ENCODE results near the gene NRL.
"Not testable (repeated sequence)": the region's sequence is repeated elsewhere in the genome, so short reads cannot be mapped to it uniquely, and the experiment has no call there.

NRL gene

GRCh38 chr14:24038686-24039085 lies 76.1 kb downstream of the NRL start:
- no peaks in the 10 kb centered on the region for H3K79me1 ChIP-seq (ENCODE audit: low read depth, low read length)
- H2AK5ac ChIP-seq (ENCODE audit: low read depth, low read length) = no peak overlapping the region
- H2BK5ac ChIP-seq (ENCODE audit: low read length) = no peak overlapping the region
- no peak for DNase-seq (ENCODE audit: low spot score)
- no peak overlapping the region for H3K14ac ChIP-seq (ENCODE audit: low read length)
- no peak overlapping the region for H2BK120ac ChIP-seq (ENCODE audit: low read depth, low read length)
- H3K18ac ChIP-seq (ENCODE audit: low read length) = no peak overlapping the region
- H3K4ac ChIP-seq (ENCODE audit: low read length) = no peak overlapping the region
- H2AFZ ChIP-seq (ENCODE audit: low read length) = no peak overlapping the region
- no peaks in the 10 kb centered on the region for H3K9me3 ChIP-seq (replicated peaks in 1 of 2; ENCODE audit: control insufficient read depth in 2 of 2, insufficient read depth in 1 of 2, low read depth in 1 of 2, low read length in 2 of 2)
- H3K23ac ChIP-seq (ENCODE audit: low read depth, low read length, poor library complexity) = no peak overlapping the region
- H4K8ac ChIP-seq (ENCODE audit: low read depth, low read length) = no peak overlapping the region
- no peak overlapping the region for H3K4me2 ChIP-seq (ENCODE audit: insufficient read depth, low read length, poor library complexity, severe bottlenecking)
- no peak overlapping the region for H2BK15ac ChIP-seq (ENCODE audit: low read length)
- no CpG with 5 or more reads among the region's 2 CpGs for WGBS, 2 donors (ENCODE audit: extremely low coverage in 2 of 2, insufficient read length in 2 of 2, insufficient replicate concordance in 1 of 2)
- no peak overlapping the region for H3K27ac ChIP-seq (replicated peaks; ENCODE audit: low read length)
- no peak overlapping the region for H3K4me3 ChIP-seq (ENCODE audit: low read length in 2 of 2)
- no peak overlapping the region for H4K91ac ChIP-seq (ENCODE audit: low read depth, low read length, poor library complexity)
- H2BK12ac ChIP-seq (ENCODE audit: low read length) = no peak overlapping the region
- no peaks in the 10 kb centered on the region for H3K4me1 ChIP-seq (ENCODE audit: control insufficient read depth in 2 of 2, insufficient read depth in 1 of 2, low read depth in 1 of 2, low read length in 2 of 2)
- peaks cover 0 to 12% (median 0%) of the 10 kb centered on the region in 3 experiments for H3K27me3 ChIP-seq (ENCODE audit: control insufficient read depth in 3 of 3, insufficient read depth in 3 of 3, low read depth in 1 of 3, low read length in 3 of 3)
- no peaks in the 10 kb centered on the region for H3K36me3 ChIP-seq (replicated peaks in 1 of 2; ENCODE audit: control insufficient read depth in 2 of 2, insufficient read depth in 2 of 2, low read length in 2 of 2)
- H3K9ac ChIP-seq (ENCODE audit: low read depth, low read length, poor library complexity) = no peak overlapping the region

- Histone ChIP-seq H2BK5ac (ENCODE audit: low read length) (no peak overlapping the region), H3K9me3 (replicated peaks in 1 of 2; ENCODE audit: control insufficient read depth in 2 of 2, insufficient read depth in 1 of 2, low read depth in 1 of 2, low read length in 2 of 2) (no peaks in the 10 kb centered on the region), H2BK12ac (ENCODE audit: low read length) (no peak overlapping the region), H3K27me3 (ENCODE audit: control insufficient read depth in 3 of 3, insufficient read depth in 3 of 3, low read depth in 1 of 3, low read length in 3 of 3) (peaks cover 0 to 12% (median 0%) of the 10 kb centered on the region in 3 experiments), H3K4me2 (ENCODE audit: insufficient read depth, low read length, poor library complexity, severe bottlenecking) (no peak overlapping the region), H3K79me1 (ENCODE audit: low read depth, low read length) (no peaks in the 10 kb centered on the region), H3K18ac (ENCODE audit: low read length) (no peak overlapping the region), H3K14ac (ENCODE audit: low read length) (no peak overlapping the region), H2AK5ac (ENCODE audit: low read depth, low read length) (peak overlapping the region; percentile 58), H3K4ac (ENCODE audit: low read length) (no peak overlapping the region), H3K4me3 (ENCODE audit: low read length in 2 of 2) (no peak overlapping the region), H2BK120ac (ENCODE audit: low read depth, low read length) (no peak overlapping the region), H3K36me3 (replicated peaks in 1 of 2; ENCODE audit: control insufficient read depth in 2 of 2, insufficient read depth in 2 of 2, low read length in 2 of 2) (no peaks in the 10 kb centered on the region), H3K9ac (ENCODE audit: low read depth, low read length, poor library complexity) (peak overlapping the region; percentile 67), H3K27ac (replicated peaks; ENCODE audit: low read length) (no peak overlapping the region), H3K4me1 (ENCODE audit: control insufficient read depth in 2 of 2, insufficient read depth in 1 of 2, low read depth in 1 of 2, low read length in 2 of 2) (no peaks in the 10 kb centered on the region), H2BK15ac (ENCODE audit: low read length) (no peak overlapping the region), H2AFZ (ENCODE audit: low read length) (no peak overlapping the region), H4K91ac (ENCODE audit: low read depth, low read length, poor library complexity) (no peak overlapping the region), H3K23ac (ENCODE audit: low read depth, low read length, poor library complexity) (peak overlapping the region; percentile 86), H4K8ac (ENCODE audit: low read depth, low read length) (peak overlapping the region; percentile 76)
- whole genome bisulfite sequencing, 2 donors (ENCODE audit: extremely low coverage in 2 of 2, insufficient read length in 2 of 2, insufficient replicate concordance in 1 of 2) = no CpG with 5 or more reads among the region's 14 CpGs
- no peak for DNase-seq (ENCODE audit: low spot score)
Observed at GRCh38 chr14:24037658-24038037, 77.1 kb downstream of the NRL start.

- not testable (repeated sequence) for H3K79me1 ChIP-seq (ENCODE audit: low read depth, low read length); H3K18ac ChIP-seq (ENCODE audit: low read length); H3K4me2 ChIP-seq (ENCODE audit: insufficient read depth, low read length, poor library complexity, severe bottlenecking); H2BK5ac ChIP-seq (ENCODE audit: low read length); H3K27ac ChIP-seq (replicated peaks; ENCODE audit: low read length); H3K23ac ChIP-seq (ENCODE audit: low read depth, low read length, poor library complexity); H2BK12ac ChIP-seq (ENCODE audit: low read length); H3K14ac ChIP-seq (ENCODE audit: low read length); H4K91ac ChIP-seq (ENCODE audit: low read depth, low read length, poor library complexity); H3K4me1 ChIP-seq (ENCODE audit: control insufficient read depth in 2 of 2, insufficient read depth in 1 of 2, low read depth in 1 of 2, low read length in 2 of 2); H2BK15ac ChIP-seq (ENCODE audit: low read length); H3K9ac ChIP-seq (ENCODE audit: low read depth, low read length, poor library complexity); H2AK5ac ChIP-seq (ENCODE audit: low read depth, low read length); H4K8ac ChIP-seq (ENCODE audit: low read depth, low read length); DNase-seq (ENCODE audit: low spot score); H3K36me3 ChIP-seq (replicated peaks in 1 of 2; ENCODE audit: control insufficient read depth in 2 of 2, insufficient read depth in 2 of 2, low read length in 2 of 2); H3K9me3 ChIP-seq (replicated peaks in 1 of 2; ENCODE audit: control insufficient read depth in 2 of 2, insufficient read depth in 1 of 2, low read depth in 1 of 2, low read length in 2 of 2); H3K4ac ChIP-seq (ENCODE audit: low read length); H2BK120ac ChIP-seq (ENCODE audit: low read depth, low read length)
- peaks cover 0 to 12% (median 0%) of the 10 kb centered on the region in 3 experiments for H3K27me3 ChIP-seq (ENCODE audit: control insufficient read depth in 3 of 3, insufficient read depth in 3 of 3, low read depth in 1 of 3, low read length in 3 of 3)
- WGBS, 2 donors (ENCODE audit: extremely low coverage in 2 of 2, insufficient read length in 2 of 2, insufficient replicate concordance in 1 of 2) = no CpG with 5 or more reads among the region's 10 CpGs
- peak overlapping the region in 1 of 2 donors; percentile 63 for H3K4me3 ChIP-seq (ENCODE audit: low read length in 2 of 2)
- H2AFZ ChIP-seq (ENCODE audit: low read length) = peak overlapping the region; percentile 96
Observed at GRCh38 chr14:24036963-24037657, 77.6 kb downstream of the NRL start.

- Histone ChIP-seq H3K27me3 (ENCODE audit: control insufficient read depth in 3 of 3, insufficient read depth in 3 of 3, low read depth in 1 of 3, low read length in 3 of 3) (peaks cover 0 to 12% (median 0%) of the 10 kb centered on the region in 3 experiments), H4K91ac (ENCODE audit: low read depth, low read length, poor library complexity) (no peak overlapping the region), H3K79me1 (ENCODE audit: low read depth, low read length) (no peaks in the 10 kb centered on the region), H4K8ac (ENCODE audit: low read depth, low read length) (no peak overlapping the region), H2BK5ac (ENCODE audit: low read length) (no peak overlapping the region), H3K9ac (ENCODE audit: low read depth, low read length, poor library complexity) (peak overlapping the region; percentile 84), H3K4ac (ENCODE audit: low read length) (no peak overlapping the region), H2BK120ac (ENCODE audit: low read depth, low read length) (no peak overlapping the region), H2BK12ac (ENCODE audit: low read length) (no peak overlapping the region), H3K27ac (replicated peaks; ENCODE audit: low read length) (peak overlapping the region; percentile 35), H3K4me3 (ENCODE audit: low read length in 2 of 2) (peak overlapping the region; percentile 63 to 79), H3K9me3 (replicated peaks in 1 of 2; ENCODE audit: control insufficient read depth in 2 of 2, insufficient read depth in 1 of 2, low read depth in 1 of 2, low read length in 2 of 2) (no peaks in the 10 kb centered on the region), H3K18ac (ENCODE audit: low read length) (peak overlapping the region; percentile 93), H3K4me1 (ENCODE audit: control insufficient read depth in 2 of 2, insufficient read depth in 1 of 2, low read depth in 1 of 2, low read length in 2 of 2) (no peaks in the 10 kb centered on the region), H3K14ac (ENCODE audit: low read length) (peak overlapping the region; percentile 71), H3K23ac (ENCODE audit: low read depth, low read length, poor library complexity) (peak overlapping the region; percentile 65), H2BK15ac (ENCODE audit: low read length) (no peak overlapping the region), H2AK5ac (ENCODE audit: low read depth, low read length) (no peak overlapping the region), H3K36me3 (replicated peaks in 1 of 2; ENCODE audit: control insufficient read depth in 2 of 2, insufficient read depth in 2 of 2, low read length in 2 of 2) (no peaks in the 10 kb centered on the region), H2AFZ (ENCODE audit: low read length) (peak overlapping the region; percentile 96), H3K4me2 (ENCODE audit: insufficient read depth, low read length, poor library complexity, severe bottlenecking) (peak overlapping the region; percentile 97)
- WGBS, 2 donors (ENCODE audit: extremely low coverage in 2 of 2, insufficient read length in 2 of 2, insufficient replicate concordance in 1 of 2) = no CpG with 5 or more reads among the region's 50 CpGs
- DNase-seq (ENCODE audit: low spot score) = peak; percentile 59
Observed at GRCh38 chr14:24036169-24036962, 78.4 kb downstream of the NRL start.
